Measurements from ENCODE around the gene PCDHB1. TPM values are rescaled to one million over a fixed set of nuclear protein-coding genes. Genes with fewer than 3 reads are reported as not detected.

PCDHB1 gene
- not detected in 2 replicates for polyA plus RNA-seq

DNA sequence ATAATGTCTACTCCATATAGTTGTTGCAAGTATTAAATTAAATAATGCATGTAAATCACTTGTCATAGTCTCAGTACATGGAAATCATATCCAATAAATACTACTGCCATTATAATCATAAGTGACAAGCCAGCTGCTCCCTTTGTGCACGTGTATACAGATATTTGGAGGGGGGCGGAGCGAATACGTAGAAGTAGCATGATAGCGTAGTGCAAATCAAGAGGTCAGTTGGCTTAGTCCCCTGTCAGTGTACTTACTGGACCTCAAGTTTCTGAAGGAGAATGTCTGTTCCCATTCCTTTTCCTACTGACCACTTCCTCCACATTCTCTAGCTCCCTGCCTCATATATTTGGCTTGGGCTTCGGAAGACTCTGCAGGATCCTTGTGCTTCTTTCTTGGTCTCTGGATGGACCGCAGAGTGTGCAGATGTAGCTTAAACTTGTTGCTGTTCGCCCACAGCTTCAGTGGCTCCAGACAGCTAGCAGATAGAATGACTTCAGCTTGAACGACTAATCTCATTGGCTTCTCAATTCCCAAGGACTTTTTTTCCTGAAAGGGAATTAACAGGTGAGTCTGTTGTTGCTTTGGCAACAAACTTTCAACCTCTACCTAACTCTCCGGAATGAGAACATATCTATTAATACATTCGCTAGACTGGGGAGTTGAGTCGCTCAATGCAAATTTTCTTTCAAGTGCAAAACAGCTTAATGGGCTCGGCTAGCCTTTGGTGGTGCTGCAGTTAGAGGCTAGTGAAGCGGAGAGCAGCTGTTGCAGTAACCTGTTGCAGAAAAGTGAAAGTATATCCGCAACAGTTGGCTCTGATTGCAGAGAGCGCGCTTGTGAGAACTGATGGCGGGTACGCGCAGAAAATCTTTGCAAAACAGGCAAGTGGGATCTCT is at the start of gene PCDHB1:
Gene PCDHB1 (plus strand): TSS at position 753 of the 899 bp plus-strand sequence. CDS start 97 bp downstream, at position 850.

GRCh38 chr5:141094481-141095262 is 43.5 kb downstream of the PCDHB1 start, which contains the start of gene PCDHB2:
TSS of gene PCDHB2 (plus strand) at chr5:141094615. CDS start at chr5:141094791, 176 bp downstream.

GRCh38 chr5:141100243-141100805 is 49.1 kb downstream of the PCDHB1 start, which contains the start of gene PCDHB3:
TSS of gene PCDHB3 (plus strand) at chr5:141100473. CDS start at chr5:141100650, 177 bp downstream.

Other genes starting within 250 kb of the PCDHB1 start
- gene PCDHA4, start 244.3 kb upstream of the PCDHB1 start, polyA plus RNA-seq: 0.62 and 10.7 TPM in 2 replicates
- 1.5 and 6.3 TPM in 2 replicates for gene PCDHA5, start 229.8 kb upstream of the PCDHB1 start, polyA plus RNA-seq
- gene PCDHA6, start 223.4 kb upstream of the PCDHB1 start, polyA plus RNA-seq: 4.0 and 5.4 TPM in 2 replicates
- 0.39 and 0.71 TPM in 2 replicates for gene PCDHA7, start 217.1 kb upstream of the PCDHB1 start, polyA plus RNA-seq
- gene PCDHA8, start 210.2 kb upstream of the PCDHB1 start, polyA plus RNA-seq: 1.4 TPM in 1 of 2 replicates, not detected in the other
- gene PCDHA9, start 203.0 kb upstream of the PCDHB1 start, polyA plus RNA-seq: 0.07 and 0.16 TPM in 2 replicates
- gene PCDHA10, start 195.5 kb upstream of the PCDHB1 start, polyA plus RNA-seq: 13.4 and 23.1 TPM in 2 replicates
- 2.2 and 2.8 TPM in 2 replicates for gene PCDHA11, start 182.4 kb upstream of the PCDHB1 start, polyA plus RNA-seq
- 1.1 and 1.2 TPM in 2 replicates for gene PCDHA12, start 176.1 kb upstream of the PCDHB1 start, polyA plus RNA-seq
- 12.7 and 31.9 TPM in 2 replicates for gene PCDHA13, start 169.2 kb upstream of the PCDHB1 start, polyA plus RNA-seq
- 11.6 and 30.0 TPM in 2 replicates for gene PCDHAC1, start 125.1 kb upstream of the PCDHB1 start, polyA plus RNA-seq
- 22.6 and 36.9 TPM in 2 replicates for gene PCDHAC2, start 84.9 kb upstream of the PCDHB1 start, polyA plus RNA-seq
- 4.7 and 8.3 TPM in 2 replicates for gene PCDHB2, start 43.2 kb downstream of the PCDHB1 start, polyA plus RNA-seq
- 3.7 and 7.5 TPM in 2 replicates for gene PCDHB3, start 49.1 kb downstream of the PCDHB1 start, polyA plus RNA-seq
- 6.0 and 16.8 TPM in 2 replicates for gene PCDHB4, start 70.4 kb downstream of the PCDHB1 start, polyA plus RNA-seq
- gene PCDHB5, start 83.8 kb downstream of the PCDHB1 start, polyA plus RNA-seq: 2.1 and 4.8 TPM in 2 replicates
- gene PCDHB6, start 98.7 kb downstream of the PCDHB1 start, polyA plus RNA-seq: 1.0 and 1.4 TPM in 2 replicates
- gene PCDHB7, start 121.3 kb downstream of the PCDHB1 start, polyA plus RNA-seq: 0.78 TPM in 1 of 2 replicates, not detected in the other
- not detected in 2 replicates for gene PCDHB8, start 126.4 kb downstream of the PCDHB1 start, polyA plus RNA-seq
- 0.09 and 0.70 TPM in 2 replicates for gene PCDHB16, start 131.0 kb downstream of the PCDHB1 start, polyA plus RNA-seq
- 0.21 and 0.81 TPM in 2 replicates for gene PCDHB9, start 135.8 kb downstream of the PCDHB1 start, polyA plus RNA-seq
- 1.2 and 3.6 TPM in 2 replicates for gene PCDHB10, start 141.0 kb downstream of the PCDHB1 start, polyA plus RNA-seq
- gene PCDHB11, start 148.3 kb downstream of the PCDHB1 start, polyA plus RNA-seq: 1.1 and 1.6 TPM in 2 replicates
- gene PCDHB12, start 157.3 kb downstream of the PCDHB1 start, polyA plus RNA-seq: 2.6 and 2.8 TPM in 2 replicates
- 2.0 and 5.2 TPM in 2 replicates for gene PCDHB13, start 162.5 kb downstream of the PCDHB1 start, polyA plus RNA-seq
- 5.3 and 5.4 TPM in 2 replicates for gene PCDHB14, start 172.0 kb downstream of the PCDHB1 start, polyA plus RNA-seq
- gene PCDHB15, start 194.0 kb downstream of the PCDHB1 start, polyA plus RNA-seq: 28.7 and 30.0 TPM in 2 replicates